ENCODE data around the gene MARF1. TPM values are rescaled to one million over a fixed set of nuclear protein-coding genes. Genes with fewer than 3 reads are reported as not detected.

MARF1 gene
- total RNA-seq, 1 experiment from 2014 or later = 59.4 TPM

- H3K79me2 ChIP-seq (ENCODE audit: insufficient read depth, low read length) = no peaks in the 10 kb centered on the region
- ChIA-PET RAD21 (ENCODE audit: low non-redundant PET in 1 of 2, low total read pairs in 2 of 2, uncharacterized antibody in 2 of 2, unreplicated experiment in 2 of 2) (no interaction called here), POLR2A (no interaction called here), CTCF (no interaction called here)
- no peaks in the 10 kb centered on the region for H3K9me2 ChIP-seq (ENCODE audit: insufficient read depth)
- ATAC-seq (no peak), DNase-seq (ENCODE audit: low read depth, low spot score) (no peak)
- H3K9ac ChIP-seq (ENCODE audit: low read length) = no peak overlapping the region
- TF ChIP-seq TCF7L2 (IDR thresholded peaks at IDR 0.05; ENCODE audit: borderline replicate concordance, extremely low read depth, insufficient read depth, insufficient read length) (no peak), ELF1 (IDR thresholded peaks at IDR 0.05; ENCODE audit: borderline replicate concordance, low read depth) (no peak), SIN3A (IDR thresholded peaks at IDR 0.05; ENCODE audit: low read depth) (no peak), CEBPB (IDR thresholded peaks at IDR 0.05; ENCODE audit: low read depth) (no peak), REST (IDR thresholded peaks at IDR 0.05; ENCODE audit: low read depth) (no peak), EZH2 (IDR thresholded peaks at IDR 0.05) (no peak), EGR1 (IDR thresholded peaks at IDR 0.05; ENCODE audit: low read depth) (no peak), SRF (IDR thresholded peaks at IDR 0.05; ENCODE audit: low read depth) (no peak), CBX3 (IDR thresholded peaks at IDR 0.05; ENCODE audit: low read depth) (no peak), ZNF274 (IDR thresholded peaks at IDR 0.05; ENCODE audit: low read depth, low read length) (no peak), JUND (IDR thresholded peaks at IDR 0.05) (no peak), SP1 (IDR thresholded peaks at IDR 0.05; ENCODE audit: low read depth) (no peak), ZBTB33 (IDR thresholded peaks at IDR 0.05; ENCODE audit: extremely low read depth, insufficient replicate concordance, low read length) (no peak), FOSL1 (IDR thresholded peaks at IDR 0.05; ENCODE audit: low read depth) (no peak), CTCF (IDR thresholded peaks at IDR 0.05 in 2 of 3, conservative IDR thresholded peaks at IDR 0.05 in 1 of 3; ENCODE audit: borderline replicate concordance in 1 of 3, insufficient read depth in 1 of 3, low read depth in 2 of 3, low read length in 2 of 3) (no peak), ZFX (IDR thresholded peaks at IDR 0.05) (no peak)
- TF ChIP-seq, protein P1, sequence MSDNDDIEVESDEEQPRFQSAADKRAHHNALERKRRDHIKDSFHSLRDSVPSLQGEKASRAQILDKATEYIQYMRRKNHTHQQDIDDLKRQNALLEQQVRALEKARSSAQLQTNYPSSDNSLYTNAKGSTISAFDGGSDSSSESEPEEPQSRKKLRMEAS (IDR thresholded peaks at IDR 0.05) = no peak
- peaks cover 45 to 47% of the 10 kb centered on the region in 2 experiments; a peak in 3 of 4 replicates for H3K36me3 ChIP-seq (ENCODE audit: control insufficient read depth in 1 of 2, insufficient read depth in 2 of 2, low read length in 2 of 2)
- H3K27me3 ChIP-seq (ENCODE audit: insufficient read depth, low read length) = no peaks in the 10 kb centered on the region
- H3K27ac ChIP-seq (ENCODE audit: low read depth, low read length) = no peak overlapping the region
- no peak overlapping the region for H3K4me3 ChIP-seq (replicated peaks in 1 of 2; ENCODE audit: low read depth in 1 of 2, low read length in 2 of 2)
- peaks cover 0 to 16% of the 10 kb centered on the region in 2 experiments; a peak in 1 of 4 replicates for H3K4me1 ChIP-seq (ENCODE audit: control insufficient read depth in 1 of 2, insufficient read depth in 2 of 2, low read length in 2 of 2)
- no peaks in the 10 kb centered on the region for H4K20me1 ChIP-seq (ENCODE audit: insufficient read depth)
- H3K9me3 ChIP-seq (ENCODE audit: control insufficient read depth in 1 of 2, insufficient read depth in 1 of 2, low read depth in 1 of 2, low read length in 2 of 2) = no peaks in the 10 kb centered on the region
- no peak overlapping the region for H3K4me2 ChIP-seq (ENCODE audit: low read length)
- intact Hi-C loops (cut with micrococcal nuclease) = no loop called here
- no TSS peak for BruUV-seq (replicated peaks)
- no peak overlapping the region for H2AFZ ChIP-seq (ENCODE audit: low read depth, low read length, poor library complexity, severe bottlenecking)
Observed at GRCh38 chr16:15598648-15599190, 44.2 kb downstream of the MARF1 start.

All from HCT116 (cell line).